ENCODE data around the gene AMPH. TPM values are rescaled to one million over a fixed set of nuclear protein-coding genes. Genes with fewer than 3 reads are reported as not detected.

The AMPH gene
- total RNA-seq, 1 experiment from 2014 or later: not detected

DNA sequence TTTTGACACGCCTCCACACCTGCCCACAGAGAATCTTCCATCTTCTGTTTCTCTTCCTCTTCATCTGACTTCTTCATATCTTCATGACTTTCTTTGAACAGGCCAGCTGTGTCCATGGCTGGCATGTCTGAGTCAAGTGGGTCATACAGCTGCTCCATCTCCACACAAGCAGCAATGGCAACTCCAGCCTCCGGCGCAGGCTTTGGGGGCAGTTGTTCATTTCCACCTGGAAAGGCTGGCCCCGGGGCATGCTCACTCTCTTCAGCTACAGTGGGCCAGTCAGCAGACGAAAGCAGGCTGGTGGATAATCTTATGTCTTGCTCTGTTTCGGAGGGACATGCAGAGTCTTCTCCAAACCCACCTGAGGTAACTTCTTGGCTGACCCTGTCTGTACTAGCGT is 202.1 kb downstream of the AMPH start:
- Histone ChIP-seq H3K4me3 (ENCODE audit: low read length) (no peak overlapping the region), H3K4me2 (ENCODE audit: low read length) (no peak overlapping the region), H3K79me2 (ENCODE audit: low read length) (no peaks in the 10 kb centered on the region), H3K27me3 (ENCODE audit: low read length) (peaks cover 37% of the 10 kb centered on the region), H3K4me1 (ENCODE audit: insufficient read depth, low read length) (no peaks in the 10 kb centered on the region), H3K9ac (ENCODE audit: low read length) (no peak overlapping the region), H3K9me2 (replicated peaks; ENCODE audit: low read length) (no peaks in the 10 kb centered on the region), H3K9me3 (ENCODE audit: low read length) (no peaks in the 10 kb centered on the region), H3K27ac (ENCODE audit: low read length) (no peak overlapping the region), H3F3A (ENCODE audit: low read length, unreplicated experiment) (no peaks in the 10 kb centered on the region), H2AFZ (ENCODE audit: low read length) (no peak overlapping the region), H4K20me1 (ENCODE audit: low read length) (no peaks in the 10 kb centered on the region), H3K36me3 (ENCODE audit: low read depth, low read length) (no peaks in the 10 kb centered on the region)
- no TSS peak for BruUV-seq (replicated peaks)
- TF ChIP-seq, protein P1, sequence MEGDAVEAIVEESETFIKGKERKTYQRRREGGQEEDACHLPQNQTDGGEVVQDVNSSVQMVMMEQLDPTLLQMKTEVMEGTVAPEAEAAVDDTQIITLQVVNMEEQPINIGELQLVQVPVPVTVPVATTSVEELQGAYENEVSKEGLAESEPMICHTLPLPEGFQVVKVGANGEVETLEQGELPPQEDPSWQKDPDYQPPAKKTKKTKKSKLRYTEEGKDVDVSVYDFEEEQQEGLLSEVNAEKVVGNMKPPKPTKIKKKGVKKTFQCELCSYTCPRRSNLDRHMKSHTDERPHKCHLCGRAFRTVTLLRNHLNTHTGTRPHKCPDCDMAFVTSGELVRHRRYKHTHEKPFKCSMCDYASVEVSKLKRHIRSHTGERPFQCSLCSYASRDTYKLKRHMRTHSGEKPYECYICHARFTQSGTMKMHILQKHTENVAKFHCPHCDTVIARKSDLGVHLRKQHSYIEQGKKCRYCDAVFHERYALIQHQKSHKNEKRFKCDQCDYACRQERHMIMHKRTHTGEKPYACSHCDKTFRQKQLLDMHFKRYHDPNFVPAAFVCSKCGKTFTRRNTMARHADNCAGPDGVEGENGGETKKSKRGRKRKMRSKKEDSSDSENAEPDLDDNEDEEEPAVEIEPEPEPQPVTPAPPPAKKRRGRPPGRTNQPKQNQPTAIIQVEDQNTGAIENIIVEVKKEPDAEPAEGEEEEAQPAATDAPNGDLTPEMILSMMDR (conservative IDR thresholded peaks at IDR 0.05; ENCODE audit: low read depth, low read length): no peak
- no peak for TF ChIP-seq EZH2phosphoT487 (IDR thresholded peaks at IDR 0.05; ENCODE audit: borderline replicate concordance, low read length)
- no peak for TF ChIP-seq EZH2 (IDR thresholded peaks at IDR 0.05; ENCODE audit: low read length, unreplicated experiment)
- DNase-seq: no peak
- ATAC-seq: no peak
- CTCF ChIA-PET: no interaction called here
- intact Hi-C loops (cut with micrococcal nuclease): no loop called here
- POLR2A ChIA-PET (ENCODE audit: unreplicated experiment): no interaction called here

GRCh38 chr7:38428041-38428440 is 203.1 kb downstream of the AMPH start:
- intact Hi-C loops (cut with micrococcal nuclease): no loop called here
- H3K36me3 ChIP-seq (ENCODE audit: low read depth, low read length): no peaks in the 10 kb centered on the region
- no peak overlapping the region for H3K27ac ChIP-seq (ENCODE audit: low read length)
- BruUV-seq (replicated peaks): no TSS peak
- no peak for TF ChIP-seq EZH2 (IDR thresholded peaks at IDR 0.05; ENCODE audit: low read length, unreplicated experiment)
- TF ChIP-seq EZH2phosphoT487 (IDR thresholded peaks at IDR 0.05; ENCODE audit: borderline replicate concordance, low read length): no peak
- TF ChIP-seq, protein P1 (conservative IDR thresholded peaks at IDR 0.05; ENCODE audit: low read depth, low read length): no peak
- H3K9me3 ChIP-seq (ENCODE audit: low read length): no peaks in the 10 kb centered on the region
- no peaks in the 10 kb centered on the region for H4K20me1 ChIP-seq (ENCODE audit: low read length)
- ATAC-seq (no peak), DNase-seq (no peak)
- H2AFZ ChIP-seq (ENCODE audit: low read length): no peak overlapping the region
- no peaks in the 10 kb centered on the region for H3K4me1 ChIP-seq (ENCODE audit: insufficient read depth, low read length)
- no peak overlapping the region for H3K9ac ChIP-seq (ENCODE audit: low read length)
- H3K9me2 ChIP-seq (replicated peaks; ENCODE audit: low read length): no peaks in the 10 kb centered on the region
- H3K79me2 ChIP-seq (ENCODE audit: low read length): no peaks in the 10 kb centered on the region
- no peak overlapping the region for H3K4me2 ChIP-seq (ENCODE audit: low read length)
- CTCF ChIA-PET: no interaction called here
- no peak overlapping the region for H3K4me3 ChIP-seq (ENCODE audit: low read length)
- H3F3A ChIP-seq (ENCODE audit: low read length, unreplicated experiment): no peaks in the 10 kb centered on the region
- H3K27me3 ChIP-seq (ENCODE audit: low read length): peaks cover 42% of the 10 kb centered on the region
- POLR2A ChIA-PET (ENCODE audit: unreplicated experiment): no interaction called here

DNA sequence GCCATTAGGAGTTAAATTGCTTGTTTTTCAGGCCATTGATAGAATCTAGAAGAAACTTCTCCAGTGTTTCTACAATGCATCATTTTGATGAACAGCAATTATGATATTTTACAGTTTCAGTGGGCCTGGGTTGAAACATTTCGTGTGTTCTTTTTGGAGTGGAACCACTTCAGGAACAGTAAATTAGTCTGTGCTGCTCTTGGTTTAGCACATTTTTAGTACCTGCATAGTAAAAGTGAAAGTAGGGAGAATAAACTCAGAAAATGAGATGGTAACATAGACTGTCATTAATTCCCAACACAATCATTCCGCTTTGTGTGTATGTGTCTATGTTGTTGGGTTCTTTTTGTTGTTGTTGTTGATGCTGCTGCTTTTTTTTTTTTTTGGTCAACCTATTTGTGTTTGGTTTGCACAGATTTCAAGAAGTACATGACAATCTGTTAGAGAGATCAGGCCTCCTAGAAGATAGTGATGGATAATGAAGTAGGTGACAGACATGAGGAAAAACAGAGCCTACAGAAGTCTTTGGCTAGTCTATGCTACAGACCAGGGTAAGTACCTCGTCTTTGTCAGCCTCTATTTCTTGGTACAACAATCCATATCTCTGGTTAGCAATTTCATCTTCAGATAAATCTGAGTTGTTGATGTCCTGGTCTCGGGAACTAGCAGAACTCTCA is 203.8 kb downstream of the AMPH start:
- ChIA-PET POLR2A (ENCODE audit: unreplicated experiment) (no interaction called here), CTCF (no interaction called here)
- TF ChIP-seq, protein P1 (conservative IDR thresholded peaks at IDR 0.05; ENCODE audit: low read depth, low read length): no peak
- no peak for DNase-seq
- Histone ChIP-seq H3K27me3 (ENCODE audit: low read length) (peaks cover 47% of the 10 kb centered on the region), H3K36me3 (ENCODE audit: low read depth, low read length) (no peaks in the 10 kb centered on the region), H3F3A (ENCODE audit: low read length, unreplicated experiment) (no peaks in the 10 kb centered on the region), H3K27ac (ENCODE audit: low read length) (no peak overlapping the region), H2AFZ (ENCODE audit: low read length) (no peak overlapping the region), H4K20me1 (ENCODE audit: low read length) (no peaks in the 10 kb centered on the region), H3K79me2 (ENCODE audit: low read length) (no peaks in the 10 kb centered on the region), H3K4me1 (ENCODE audit: insufficient read depth, low read length) (no peaks in the 10 kb centered on the region), H3K9me3 (ENCODE audit: low read length) (no peaks in the 10 kb centered on the region), H3K4me2 (ENCODE audit: low read length) (no peak overlapping the region), H3K9me2 (replicated peaks; ENCODE audit: low read length) (no peaks in the 10 kb centered on the region), H3K4me3 (ENCODE audit: low read length) (no peak overlapping the region), H3K9ac (ENCODE audit: low read length) (no peak overlapping the region)
- intact Hi-C loops (cut with micrococcal nuclease): no loop called here
- no TSS peak for BruUV-seq (replicated peaks)
- ATAC-seq: no peak
